HCT116 (cell line): ENCODE measurements around the gene CACNA1A. TPM values are rescaled to one million over a fixed set of nuclear protein-coding genes. Genes with fewer than 3 reads are reported as not detected.

Source experiments
- ATAC-seq: fragments of 200-7000 bp; cut with Tn5 transposase; 2 replicates; pipeline ENCODE4 v1.9.1; 2020; ENCODE audit warnings: mild to moderate bottlenecking, moderate library complexity
- BruUV-seq: library from RNA; stranded (reverse); fragments of 400-500 nt; replicated peaks from 2 replicates; lab custom pipeline; 2021; lab: Mats Ljungman, UMichigan
- CTCF ChIA-PET: fragments of 300-600 bp; sonication (Branson Sonifier 250); formaldehyde crosslinking; loops from one replicate; lab custom pipeline; 2021; ENCODE audit warnings: antibody characterized with exemption; lab: Charles Lee
- POLR2A ChIA-PET: fragments of 300-600, 350-600 bp; sonication (Branson Sonifier 250); formaldehyde crosslinking; loops from one replicate; lab custom pipeline; 2021; ENCODE audit warnings: antibody characterized with exemption; lab: Charles Lee
- RAD21 ChIA-PET, 2 experiments: fragments of 300-600 bp; sonication (Branson Sonifier 250); formaldehyde crosslinking; loops; one replicate each; lab custom pipeline; 2023; ENCODE audit warnings: low total read pairs in 2 of 2; ENCODE audit not compliant: uncharacterized antibody in 2 of 2, unreplicated experiment in 2 of 2, low non-redundant PET in 1 of 2; lab: Charles Lee
- DNase-seq: peaks from one replicate; pipeline ENCODE4 v3.0.0-alpha.2; 2010; ENCODE audit warnings: low read depth, low spot score
- H2AFZ ChIP-seq: fragments of 200-600 bp; shearing (Covaris generic), sonication (generic); 2 replicates; pipeline ENCODE4 v1.6.1; 2017; ENCODE audit warnings: low read depth, mixed run types, mixed read lengths, antibody characterized with exemption, low read length; ENCODE audit not compliant: poor library complexity, severe bottlenecking
- H3K27ac ChIP-seq: 2 replicates; pipeline ENCODE4 v1.5.1; 2012; ENCODE audit warnings: low read depth, low read length
- H3K27me3 ChIP-seq: fragments of 200-600 bp; sonication (generic); 2 replicates; pipeline ENCODE4 v1.6.1; 2016; ENCODE audit warnings: mixed run types, low read length, mixed read lengths; ENCODE audit not compliant: insufficient read depth
- H3K36me3 ChIP-seq, 2 experiments: fragments of 200-500 bp in 1 of 2; fragments of 200-600 bp in 1 of 2; sonication (Bioruptor generic) in 1 of 2; sonication (generic) in 1 of 2; 2 replicates each; pipeline versions ENCODE4 v1.5.1 to v1.6.1; 2014 to 2016; ENCODE audit warnings: low read length in 2 of 2, inconsistent platforms in 1 of 2, mixed read lengths in 1 of 2, mixed run types in 1 of 2; ENCODE audit not compliant: insufficient read depth in 2 of 2, control insufficient read depth in 1 of 2
- H3K4me1 ChIP-seq, 2 experiments: fragments of 200-600 bp in 1 of 2; sonication (generic) in 1 of 2; 2 replicates each; pipeline versions ENCODE4 v1.5.1 to v1.6.1; 2012 to 2017; ENCODE audit warnings: low read length in 2 of 2, inconsistent platforms in 1 of 2, mild to moderate bottlenecking in 1 of 2, mixed read lengths in 1 of 2, mixed run types in 1 of 2, moderate library complexity in 1 of 2; ENCODE audit not compliant: insufficient read depth in 2 of 2, control insufficient read depth in 1 of 2
- H3K4me2 ChIP-seq: fragments of 200-600 bp; sonication (generic); 2 replicates; pipeline ENCODE4 v1.6.1; 2017; ENCODE audit warnings: mixed run types, low read length, mixed read lengths
- H3K4me3 ChIP-seq, 2 experiments: fragments of 200-600 bp in 1 of 2; sonication (generic) in 1 of 2; replicated peaks in 1 of 2; 2 replicates each; pipeline ENCODE4 v1.5.1; 2011 to 2016; ENCODE audit warnings: low read length in 2 of 2, control low read depth in 1 of 2, low read depth in 1 of 2, mild to moderate bottlenecking in 1 of 2, mixed read lengths in 1 of 2, mixed run types in 1 of 2
- H3K79me2 ChIP-seq: fragments of 200-600 bp; sonication (generic); 2 replicates; pipeline ENCODE4 v1.6.1; 2017; ENCODE audit warnings: mild to moderate bottlenecking, mixed run types, low read length, moderate library complexity, mixed read lengths; ENCODE audit not compliant: insufficient read depth
- H3K9ac ChIP-seq: fragments of 200-600 bp; sonication (generic); 2 replicates; pipeline ENCODE4 v1.6.1; 2016; ENCODE audit warnings: low read length, mixed read lengths
- H3K9me2 ChIP-seq: fragments of 200-600 bp; sonication (generic), shearing (Covaris generic); 2 replicates; pipeline ENCODE4 v1.6.1; 2017; ENCODE audit warnings: mixed run types, mild to moderate bottlenecking, moderate library complexity; ENCODE audit not compliant: insufficient read depth
- H3K9me3 ChIP-seq, 2 experiments: fragments of 200-500 bp in 1 of 2; fragments of 200-600 bp in 1 of 2; sonication (Bioruptor generic) in 1 of 2; sonication (generic) in 1 of 2; 2 replicates each; pipeline ENCODE4 v1.6.1; 2014 to 2017; ENCODE audit warnings: low read length in 2 of 2, mixed read lengths in 2 of 2, inconsistent platforms in 1 of 2, low read depth in 1 of 2, mild to moderate bottlenecking in 1 of 2, mixed run types in 1 of 2, moderate library complexity in 1 of 2; ENCODE audit not compliant: control insufficient read depth in 1 of 2, insufficient read depth in 1 of 2
- H4K20me1 ChIP-seq: fragments of 200-600 bp; sonication (generic), shearing (Covaris generic); 2 replicates; pipeline ENCODE4 v1.6.1; 2017; ENCODE audit warnings: mixed run types, mild to moderate bottlenecking, moderate library complexity; ENCODE audit not compliant: insufficient read depth
- ATF3 ChIP-seq: IDR thresholded peaks from 2 replicates; pipeline ENCODE4 v1.6.1; 2012
- EGR1 ChIP-seq: IDR thresholded peaks from 2 replicates; pipeline ENCODE4 v1.6.1; 2012; ENCODE audit warnings: low read depth
- EZH2 ChIP-seq: fragments of 200-600 bp; sonication (generic); IDR thresholded peaks from 2 replicates; pipeline ENCODE4 v1.6.1; 2017; ENCODE audit warnings: antibody characterized with exemption, mixed run types
- EZH2phosphoT487 ChIP-seq: fragments of 200-600 bp; IDR thresholded peaks from 2 replicates; pipeline ENCODE4 v1.6.1; 2018; ENCODE audit warnings: antibody characterized with exemption, borderline replicate concordance
- REST ChIP-seq: IDR thresholded peaks from 2 replicates; pipeline ENCODE4 v1.6.1; 2012; ENCODE audit warnings: low read depth
- SRF ChIP-seq: IDR thresholded peaks from 2 replicates; pipeline ENCODE4 v1.6.1; 2012; ENCODE audit warnings: low read depth
- TCF7L2 ChIP-seq: IDR thresholded peaks from 2 replicates; pipeline ENCODE4 v1.7.0; 2011; ENCODE audit warnings: borderline replicate concordance, inconsistent platforms; ENCODE audit not compliant: insufficient read depth, insufficient read length; ENCODE audit errors: extremely low read depth
- YY1 ChIP-seq: IDR thresholded peaks from 2 replicates; pipeline ENCODE4 v1.6.1; 2011; ENCODE audit warnings: low read length, low read depth, moderate library complexity, mild to moderate bottlenecking; ENCODE audit not compliant: insufficient replicate concordance; ENCODE audit errors: extremely low read depth
- ZFX ChIP-seq: fragments of 450-650 bp; IDR thresholded peaks from 2 replicates; pipeline ENCODE4 v1.6.1; 2017
- ZNF274 ChIP-seq: fragments of 200-500 bp; sonication (Bioruptor generic); IDR thresholded peaks from 2 replicates; pipeline ENCODE4 v1.6.1; 2014; ENCODE audit warnings: mild to moderate bottlenecking, low read depth, low read length, inconsistent platforms
- intact Hi-C: fragments of 100-400 bp; cut with micrococcal nuclease; formaldehyde crosslinking; loops from 2 replicates; pipeline ENCODE4 v1.10.0; 2022
- total RNA-seq: library from RNA; stranded (reverse); gene quantifications from one replicate; pipeline ENCODE4 v1.2.1, GENCODE V29; 2021; ENCODE audit not compliant: unreplicated experiment
- TF ChIP-seq, protein P1 (sequence below): IDR thresholded peaks from 2 replicates; pipeline ENCODE4 v1.6.1; 2012

The CACNA1A gene
- total RNA-seq, 1 experiment from 2014 or later = 7.5 TPM

DNA sequence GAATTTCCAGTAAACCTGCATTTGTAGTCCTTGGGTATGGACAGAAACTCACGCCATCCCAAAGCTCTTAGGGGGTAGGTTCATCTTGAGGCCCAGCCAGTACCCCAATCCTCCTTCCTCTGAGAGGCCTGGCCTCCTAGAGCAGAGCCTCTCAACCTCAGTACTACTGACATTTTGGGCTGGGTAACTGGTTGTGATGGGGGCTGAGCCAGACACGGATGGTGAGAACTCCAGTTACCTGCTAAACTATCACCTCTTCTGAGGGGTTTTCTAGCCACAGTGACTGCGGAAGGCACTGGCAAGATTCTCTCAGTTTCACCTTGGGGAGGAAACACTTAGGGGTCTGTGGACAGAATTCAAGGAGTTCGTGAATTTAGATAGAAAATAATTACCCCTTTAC, 156.2 kb downstream of the CACNA1A start (continued):
- no peak for TF ChIP-seq ZNF274
- TF ChIP-seq TCF7L2 = no peak
- no peak for TF ChIP-seq SRF
- no peak for TF ChIP-seq EZH2
- TF ChIP-seq ZFX = no peak

DNA sequence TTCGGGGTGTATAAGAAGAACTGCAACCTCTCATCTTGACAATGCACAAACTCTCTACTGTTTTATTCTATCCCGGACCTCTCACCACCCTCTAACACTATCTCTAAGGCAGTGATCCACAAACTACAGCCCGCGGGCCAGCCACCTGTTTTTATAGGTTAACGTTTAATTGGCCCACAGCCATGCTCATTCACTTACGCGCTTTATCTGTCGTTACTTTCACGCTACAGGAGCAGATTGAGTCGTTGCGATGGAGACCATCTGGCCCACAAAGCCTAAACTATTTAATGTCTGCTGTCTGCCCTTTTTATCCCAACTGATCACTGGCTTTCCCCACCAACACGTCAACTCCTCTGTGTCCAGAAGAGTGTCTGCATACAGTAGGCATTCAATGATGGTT, 158.9 kb downstream of the CACNA1A start:
- Histone ChIP-seq H3K4me1 (no peaks in the 10 kb centered on the region), H3K27me3 (no peaks in the 10 kb centered on the region), H4K20me1 (no peaks in the 10 kb centered on the region), H3K9me3 (peaks cover 0 to 12% of the 10 kb centered on the region in 2 experiments; a peak in 1 of 4 replicates), H2AFZ (no peak overlapping the region), H3K9ac (no peak overlapping the region), H3K4me3 (no peak overlapping the region), H3K9me2 (no peaks in the 10 kb centered on the region), H3K79me2 (no peaks in the 10 kb centered on the region), H3K36me3 (no peaks in the 10 kb centered on the region), H3K4me2 (no peak overlapping the region), H3K27ac (no peak overlapping the region)
- BruUV-seq = no TSS peak
- no peak for DNase-seq
- TF ChIP-seq EGR1 (no peak), ATF3 (no peak), SRF (no peak), EZH2phosphoT487 (no peak), YY1 (no peak), REST (no peak)
- TF ChIP-seq, protein P1, sequence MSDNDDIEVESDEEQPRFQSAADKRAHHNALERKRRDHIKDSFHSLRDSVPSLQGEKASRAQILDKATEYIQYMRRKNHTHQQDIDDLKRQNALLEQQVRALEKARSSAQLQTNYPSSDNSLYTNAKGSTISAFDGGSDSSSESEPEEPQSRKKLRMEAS = no peak
- no peak for ATAC-seq
- intact Hi-C loops = no loop called here
- ChIA-PET RAD21 (interaction anchor here in 1 of 2 experiments (0.7 kb wide), 1 partner anchor 221 kb away, joined by 3 read pairs; no protein-coding TSS in a partner anchor), POLR2A (no interaction called here), CTCF (no interaction called here)
